Muscle layer of duodenum (tissue), 2 donors: Measurements from ENCODE around the gene LRRC26.

Source experiments
- H3K27ac ChIP-seq: one replicate; pipeline ENCODE4 v1.7.0; 2013; ENCODE audit warnings: mild to moderate bottlenecking, low read length
- H3K27me3 ChIP-seq: one replicate; pipeline ENCODE4 v1.7.0; 2013; ENCODE audit warnings: low read depth, mild to moderate bottlenecking, control low read depth, low read length
- H3K36me3 ChIP-seq, 2 donors: one replicate each; pipeline ENCODE4 v1.7.0; 2013; ENCODE audit warnings: low read length in 2 of 2, control low read depth in 1 of 2, mild to moderate bottlenecking in 1 of 2; ENCODE audit not compliant: insufficient read depth in 2 of 2, control insufficient read depth in 1 of 2
- H3K4me1 ChIP-seq, 2 donors: one replicate each; pipeline ENCODE4 v1.7.0; 2013; ENCODE audit warnings: low read length in 2 of 2, mild to moderate bottlenecking in 2 of 2, control low read depth in 1 of 2, moderate library complexity in 1 of 2; ENCODE audit not compliant: insufficient read depth in 2 of 2, control insufficient read depth in 1 of 2
- H3K4me3 ChIP-seq, 2 donors: one replicate each; pipeline ENCODE4 v1.7.0; 2013; ENCODE audit warnings: low read length in 2 of 2, low read depth in 1 of 2, mild to moderate bottlenecking in 1 of 2
- H3K9me3 ChIP-seq, 2 donors: one replicate each; pipeline ENCODE4 v1.7.0; 2013; ENCODE audit warnings: low read length in 2 of 2, control low read depth in 1 of 2, mild to moderate bottlenecking in 1 of 2; ENCODE audit not compliant: control insufficient read depth in 1 of 2
- donor health status: healthy.

The LRRC26 gene

DNA sequence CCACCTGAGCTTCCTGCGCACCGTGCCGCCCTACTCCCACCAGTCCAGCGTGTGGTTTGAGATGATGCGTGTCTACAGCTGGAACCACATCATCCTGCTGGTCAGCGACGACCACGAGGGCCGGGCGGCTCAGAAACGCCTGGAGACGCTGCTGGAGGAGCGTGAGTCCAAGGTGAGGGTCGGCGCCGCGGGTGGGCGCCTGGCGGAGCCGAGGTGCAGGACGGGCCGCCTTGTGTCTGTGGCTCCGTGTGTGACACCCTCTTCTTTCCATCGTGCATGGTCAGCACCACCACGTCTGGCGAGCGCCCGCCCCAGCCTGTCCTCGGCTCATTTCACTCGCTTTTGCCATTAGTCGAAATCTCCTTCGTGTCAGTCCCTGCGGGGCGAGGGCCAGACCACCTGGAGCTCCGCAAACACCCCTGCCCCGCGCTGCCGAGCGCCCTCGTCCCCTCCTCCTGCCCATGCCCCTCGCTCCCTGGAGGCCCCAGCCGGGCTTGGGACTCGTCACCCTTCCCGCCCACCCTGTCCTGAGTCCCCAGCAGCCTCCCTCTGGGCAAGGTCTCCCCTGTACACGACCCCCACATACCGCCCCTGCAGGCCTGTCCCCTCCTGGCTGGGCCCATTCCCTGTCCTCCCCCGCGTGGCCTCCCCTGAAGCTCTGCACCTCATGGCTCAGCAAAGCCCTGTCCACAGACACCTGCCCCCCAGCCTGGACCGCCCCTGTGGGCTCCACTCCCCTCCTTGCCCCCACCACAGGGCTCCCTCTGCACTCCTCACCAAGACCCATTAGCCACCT, 23.9 kb downstream of the LRRC26 start:
- Histone ChIP-seq H3K27ac (no peak overlapping the region), H3K36me3 (no peaks in the 10 kb centered on the region), H3K4me3 (no peak overlapping the region), H3K9me3 (no peaks in the 10 kb centered on the region), H3K4me1 (no peaks in the 10 kb centered on the region), H3K27me3 (peaks cover 14% of the 10 kb centered on the region)

DNA sequence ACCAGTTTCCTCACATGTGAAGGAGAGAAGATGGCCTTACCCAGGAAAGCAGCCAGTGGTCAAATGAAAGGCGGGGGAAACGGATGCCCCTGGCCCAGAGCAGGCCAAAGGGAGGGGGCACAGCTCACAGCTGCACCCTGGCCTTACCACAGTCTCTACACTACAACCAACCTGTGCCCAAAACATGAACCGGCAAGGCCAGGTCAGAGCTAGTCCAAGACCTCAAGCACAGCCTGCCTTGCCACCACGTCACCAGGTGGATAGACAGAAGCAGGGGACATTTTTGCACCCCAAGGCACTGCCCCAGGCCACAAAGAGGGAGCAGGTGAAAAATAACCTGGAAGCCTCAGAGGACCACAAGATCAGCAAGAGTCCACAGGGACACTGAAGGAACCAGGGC, 26.4 kb downstream of the LRRC26 start:
- Histone ChIP-seq H3K4me3 (no peak overlapping the region), H3K27ac (no peak overlapping the region), H3K9me3 (no peaks in the 10 kb centered on the region), H3K36me3 (no peaks in the 10 kb centered on the region), H3K4me1 (peaks cover 0 to 5% of the 10 kb centered on the region in 2 donors), H3K27me3 (peaks cover 35% of the 10 kb centered on the region)

DNA sequence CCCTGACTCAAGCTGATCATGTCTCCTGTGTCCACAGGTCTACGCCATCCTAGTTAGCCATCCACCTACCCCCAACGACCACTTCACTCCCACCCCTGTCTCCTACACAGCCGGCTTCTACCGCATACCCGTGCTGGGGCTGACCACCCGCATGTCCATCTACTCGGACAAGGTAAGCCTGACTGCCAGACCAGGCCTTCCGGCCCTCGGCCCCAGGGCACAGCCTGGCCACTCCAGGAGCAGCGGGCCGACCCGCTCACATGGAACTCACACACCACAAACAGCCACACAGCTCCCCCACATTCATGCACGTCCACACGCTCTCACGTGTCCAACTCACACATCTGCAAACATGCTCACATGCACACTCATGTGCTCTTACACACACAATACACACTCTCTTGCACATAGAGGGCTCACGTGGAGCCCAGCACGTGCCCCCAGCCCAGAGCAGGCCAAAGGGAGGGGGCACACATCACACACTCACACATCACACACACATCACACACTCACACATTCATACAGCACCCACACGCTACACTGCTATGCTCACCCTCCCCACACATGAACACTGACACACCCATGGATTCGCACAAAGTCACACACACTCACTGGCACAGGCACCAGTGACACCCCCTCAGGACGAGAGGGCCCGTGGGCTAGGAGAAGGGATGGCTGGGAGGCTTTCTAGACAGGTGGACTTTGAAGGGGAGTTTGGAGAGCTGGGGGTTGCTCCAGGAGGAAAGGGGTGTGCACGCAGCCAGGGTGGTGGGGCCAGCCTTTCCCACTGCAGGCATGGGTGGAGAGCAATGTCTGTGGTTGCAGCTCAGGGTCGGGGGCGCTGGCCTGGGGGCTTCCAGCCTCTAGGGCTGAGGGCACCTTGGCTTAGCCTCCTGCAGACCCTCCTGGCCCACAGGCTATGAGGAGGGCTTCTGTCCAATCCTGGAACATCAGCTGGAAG, 27.6 kb downstream of the LRRC26 start:
- H3K4me3 ChIP-seq = no peak overlapping the region
- peaks cover 0 to 5% of the 10 kb centered on the region in 2 donors for H3K4me1 ChIP-seq
- peaks cover 44% of the 10 kb centered on the region for H3K27me3 ChIP-seq
- H3K36me3 ChIP-seq = no peaks in the 10 kb centered on the region
- no peak overlapping the region for H3K27ac ChIP-seq
- H3K9me3 ChIP-seq = no peaks in the 10 kb centered on the region

DNA sequence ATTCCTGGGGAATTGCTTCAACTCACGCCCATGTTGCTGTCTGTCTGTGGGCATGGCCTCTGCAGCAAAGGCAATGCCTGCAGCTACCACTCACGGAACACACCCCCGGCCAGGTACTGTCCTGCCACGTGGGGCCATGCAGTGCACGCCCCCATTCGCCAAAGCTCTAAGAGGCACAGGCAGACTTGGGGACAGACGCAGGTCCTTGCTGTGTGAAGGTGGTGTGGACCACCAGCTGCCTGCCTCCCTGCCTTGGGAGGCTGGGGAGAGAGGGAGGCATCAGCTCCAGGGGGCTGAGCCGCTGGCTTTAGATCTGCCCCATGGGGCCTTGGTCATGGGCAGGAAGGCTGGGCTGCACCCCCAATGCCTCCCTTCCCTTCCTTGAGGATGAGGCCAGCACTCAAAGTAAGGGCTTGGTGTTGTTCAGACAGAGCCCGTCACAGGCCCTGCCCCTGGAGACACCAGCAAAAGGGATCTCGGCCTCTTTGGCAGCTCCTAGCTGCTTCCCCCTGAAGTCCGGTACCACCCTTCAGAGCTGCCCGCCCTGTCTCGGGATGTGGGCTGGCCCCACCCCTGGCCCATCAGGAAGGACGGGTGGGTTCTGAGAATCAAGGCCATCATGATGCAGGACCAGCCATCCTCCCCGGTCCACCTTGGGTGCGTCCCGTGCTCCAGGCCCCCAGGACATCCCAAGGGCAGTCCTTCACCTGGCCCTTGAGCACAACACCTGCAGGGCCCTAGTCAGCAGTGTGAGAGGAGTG, 28.6 kb downstream of the LRRC26 start:
- H3K9me3 ChIP-seq = no peaks in the 10 kb centered on the region
- no peak overlapping the region for H3K27ac ChIP-seq
- H3K27me3 ChIP-seq = peaks cover 47% of the 10 kb centered on the region
- H3K4me1 ChIP-seq = peaks cover 0 to 5% of the 10 kb centered on the region in 2 donors
- no peaks in the 10 kb centered on the region for H3K36me3 ChIP-seq
- H3K4me3 ChIP-seq = no peak overlapping the region

DNA sequence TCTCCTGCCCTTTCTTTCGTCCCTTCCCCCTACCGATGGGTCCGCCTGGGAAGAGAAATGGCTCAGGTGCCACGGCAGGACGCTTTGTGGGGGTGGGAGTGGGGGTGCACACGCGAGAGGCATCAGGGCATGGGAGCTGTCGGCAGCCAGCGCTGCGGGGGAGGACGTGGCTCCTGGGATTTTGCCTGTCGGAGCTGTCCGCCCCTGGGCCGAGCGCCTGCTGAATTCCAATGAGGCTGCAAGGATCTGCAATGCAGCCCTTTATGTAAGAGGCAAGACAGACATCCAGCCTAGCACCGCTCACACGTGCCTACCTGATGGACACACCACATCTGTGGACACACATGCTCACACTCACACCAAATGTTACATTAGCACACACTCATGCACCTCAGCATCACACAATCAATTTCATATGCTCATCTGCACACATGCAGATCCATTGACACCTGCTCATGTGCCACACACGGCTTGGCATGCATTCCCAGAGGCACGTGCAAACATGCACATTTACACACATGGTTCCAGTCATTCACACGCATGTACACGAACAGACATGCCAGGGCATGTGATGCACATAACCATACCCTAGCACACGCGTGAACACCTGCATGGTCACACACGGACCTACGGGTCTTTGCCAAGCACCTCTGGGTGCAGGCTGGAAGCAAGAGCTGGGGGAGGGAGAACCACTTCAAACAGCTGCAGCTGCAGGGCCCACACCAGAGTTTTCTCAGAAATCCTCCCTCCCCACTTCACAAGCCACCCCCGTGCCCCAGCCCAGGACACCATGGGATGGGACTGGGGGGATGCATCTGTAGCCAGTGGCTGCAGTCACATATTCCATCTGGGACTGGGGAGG, 29.5 kb downstream of the LRRC26 start:
- Histone ChIP-seq H3K4me3 (no peak overlapping the region), H3K9me3 (no peaks in the 10 kb centered on the region), H3K4me1 (peaks cover 0 to 5% of the 10 kb centered on the region in 2 donors), H3K27me3 (peaks cover 51% of the 10 kb centered on the region), H3K36me3 (no peaks in the 10 kb centered on the region), H3K27ac (no peak overlapping the region)

DNA sequence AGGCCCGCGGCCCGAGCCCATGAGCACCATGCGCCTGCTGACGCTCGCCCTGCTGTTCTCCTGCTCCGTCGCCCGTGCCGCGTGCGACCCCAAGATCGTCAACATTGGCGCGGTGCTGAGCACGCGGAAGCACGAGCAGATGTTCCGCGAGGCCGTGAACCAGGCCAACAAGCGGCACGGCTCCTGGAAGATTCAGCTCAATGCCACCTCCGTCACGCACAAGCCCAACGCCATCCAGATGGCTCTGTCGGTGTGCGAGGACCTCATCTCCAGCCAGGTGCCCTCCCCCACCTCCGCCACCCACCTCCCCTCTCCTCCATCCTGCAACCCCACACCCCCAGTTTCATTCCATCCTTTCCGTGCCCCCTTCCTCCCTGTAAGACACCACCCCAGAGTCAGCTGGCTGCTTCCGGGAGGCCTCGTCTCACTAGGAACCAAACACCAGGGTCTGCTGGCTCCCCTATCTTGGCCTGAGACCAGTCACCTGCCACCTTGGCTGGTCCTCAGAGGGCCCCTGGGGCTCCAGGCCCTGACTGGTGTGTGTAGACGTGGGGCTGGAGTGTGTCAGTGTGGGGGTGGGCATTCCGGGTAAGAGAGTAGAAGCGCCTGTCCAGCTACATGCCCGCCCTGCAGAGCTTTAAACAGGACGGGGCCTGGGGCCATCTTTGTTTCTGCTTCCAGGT, 30.2 kb downstream of the LRRC26 start:
- Histone ChIP-seq H3K4me1 (peaks cover 0 to 5% of the 10 kb centered on the region in 2 donors), H3K9me3 (no peaks in the 10 kb centered on the region), H3K27me3 (peaks cover 51% of the 10 kb centered on the region), H3K27ac (no peak overlapping the region), H3K36me3 (no peaks in the 10 kb centered on the region), H3K4me3 (no peak overlapping the region)

DNA sequence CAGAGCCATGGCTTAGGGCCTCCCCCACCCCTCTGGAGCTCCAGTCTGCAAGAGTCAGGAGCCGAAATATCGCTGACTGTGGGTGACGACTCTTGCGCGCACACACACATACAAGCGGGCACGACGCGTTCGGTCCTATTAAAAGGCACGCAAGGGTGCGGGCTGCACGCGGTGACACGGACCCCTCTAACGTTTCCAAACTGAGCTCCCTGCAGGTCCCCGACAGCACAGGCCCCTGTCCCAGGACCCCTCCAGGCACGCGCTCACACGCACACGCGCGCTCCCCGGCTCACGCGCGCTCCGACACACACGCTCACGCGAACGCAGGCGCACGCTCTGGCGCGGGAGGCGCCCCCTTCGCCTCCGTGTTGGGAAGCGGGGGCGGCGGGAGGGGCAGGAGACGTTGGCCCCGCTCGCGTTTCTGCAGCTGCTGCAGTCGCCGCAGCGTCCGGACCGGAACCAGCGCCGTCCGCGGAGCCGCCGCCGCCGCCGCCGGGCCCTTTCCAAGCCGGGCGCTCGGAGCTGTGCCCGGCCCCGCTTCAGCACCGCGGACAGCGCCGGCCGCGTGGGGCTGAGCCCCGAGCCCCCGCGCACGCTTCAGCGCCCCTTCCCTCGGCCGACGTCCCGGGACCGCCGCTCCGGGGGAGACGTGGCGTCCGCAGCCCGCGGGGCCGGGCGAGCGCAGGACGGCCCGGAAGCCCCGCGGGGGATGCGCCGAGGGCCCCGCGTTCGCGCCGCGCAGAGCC, 31.0 kb downstream of the LRRC26 start, which contains the start of gene GRIN1:
Gene GRIN1 (plus strand): TSS at position 433 of the 746 bp plus-strand sequence. CDS start 333 bp downstream, outside the sequence.
- Histone ChIP-seq H3K36me3 (no peaks in the 10 kb centered on the region), H3K27me3 (peaks cover 51% of the 10 kb centered on the region), H3K9me3 (no peaks in the 10 kb centered on the region), H3K27ac (no peak within 1 kb of the TSS), H3K4me1 (peaks cover 0 to 5% of the 10 kb centered on the region in 2 donors), H3K4me3 (peak within 1 kb of the TSS in 1 of 2 donors; percentile 47)

DNA sequence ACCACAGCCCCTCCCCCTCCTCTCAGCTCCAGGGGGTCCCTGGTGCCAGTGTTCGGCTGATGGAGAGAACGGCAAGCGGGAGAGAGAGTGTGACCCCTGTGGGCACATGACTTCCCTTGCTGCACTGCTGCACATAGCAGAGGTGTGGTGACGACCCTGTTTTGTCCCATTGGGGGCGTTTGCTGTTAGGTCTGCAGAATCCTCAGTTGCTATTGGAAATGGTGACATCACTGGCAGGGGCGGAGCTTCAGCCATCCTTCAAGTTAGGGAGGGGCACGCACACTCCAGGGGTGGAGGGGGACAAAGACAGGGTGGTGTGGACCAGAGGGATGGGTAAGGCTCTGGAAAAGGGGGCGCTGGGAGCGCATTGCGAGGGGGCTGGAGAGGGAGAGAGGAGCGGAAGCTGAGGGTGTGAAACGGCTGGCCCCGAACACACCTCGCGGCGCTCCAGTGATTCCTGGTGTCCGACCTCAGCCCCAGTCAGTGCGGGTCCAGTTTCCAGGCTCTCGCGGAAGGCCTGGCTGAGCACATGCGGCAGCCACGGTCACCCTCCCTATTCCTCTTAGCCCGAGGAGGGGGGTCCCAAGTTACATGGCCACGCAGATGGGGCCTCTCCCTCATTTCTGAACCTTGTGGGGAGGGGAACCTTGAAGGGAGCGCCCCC, 31.7 kb downstream of the LRRC26 start:
- Histone ChIP-seq H3K36me3 (no peaks in the 10 kb centered on the region), H3K4me1 (peaks cover 0 to 5% of the 10 kb centered on the region in 2 donors), H3K9me3 (no peaks in the 10 kb centered on the region), H3K4me3 (no peak overlapping the region), H3K27me3 (peaks cover 51% of the 10 kb centered on the region), H3K27ac (no peak overlapping the region)

DNA sequence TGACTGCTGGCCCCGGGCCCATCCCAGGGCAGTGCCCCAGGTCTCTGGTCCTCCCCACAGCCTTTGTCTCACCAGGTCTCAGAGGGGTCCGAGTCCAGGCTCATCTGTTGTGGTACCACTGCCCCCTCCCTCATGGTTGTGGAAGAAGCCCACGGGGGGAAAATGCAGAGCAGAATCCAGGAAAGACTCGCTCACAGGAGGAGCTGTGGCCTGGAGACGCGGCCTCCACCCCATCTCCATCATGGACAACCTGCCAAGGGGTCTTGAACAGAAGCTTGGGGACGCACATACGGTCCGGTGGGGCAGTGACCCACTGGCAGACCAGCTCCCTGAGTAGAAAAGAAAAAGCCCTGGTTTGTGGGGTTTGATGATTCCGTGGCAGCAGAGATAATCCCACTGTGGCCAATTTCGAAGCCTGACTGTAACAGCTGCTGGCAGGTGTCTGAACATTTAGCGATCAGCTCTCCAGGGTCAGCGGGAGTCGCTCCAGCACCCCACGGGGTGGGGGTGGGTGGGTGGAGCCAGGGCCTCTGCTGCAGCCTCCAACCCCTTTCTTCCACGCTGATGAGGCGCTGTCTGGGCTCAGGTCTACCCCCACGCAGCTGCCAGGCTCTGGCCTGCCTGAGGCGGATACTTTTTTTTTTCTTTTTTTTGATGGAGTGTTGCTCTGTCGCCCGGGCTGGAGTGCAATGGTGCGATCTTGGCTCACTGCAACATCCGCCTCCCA, 32.8 kb downstream of the LRRC26 start:
- Histone ChIP-seq H3K4me1 (peaks cover 0 to 5% of the 10 kb centered on the region in 2 donors), H3K4me3 (no peak overlapping the region), H3K27ac (no peak overlapping the region), H3K27me3 (peaks cover 48% of the 10 kb centered on the region), H3K9me3 (no peaks in the 10 kb centered on the region), H3K36me3 (no peaks in the 10 kb centered on the region)
